ENCODE results near the gene EVC2. TPM values are rescaled to one million over a fixed set of nuclear protein-coding genes. Genes with fewer than 3 reads are reported as not detected.

Gene EVC2
- total RNA-seq, 6 experiments from 2014 or later: 0.24 to 0.93 (median 0.53) TPM

DNA sequence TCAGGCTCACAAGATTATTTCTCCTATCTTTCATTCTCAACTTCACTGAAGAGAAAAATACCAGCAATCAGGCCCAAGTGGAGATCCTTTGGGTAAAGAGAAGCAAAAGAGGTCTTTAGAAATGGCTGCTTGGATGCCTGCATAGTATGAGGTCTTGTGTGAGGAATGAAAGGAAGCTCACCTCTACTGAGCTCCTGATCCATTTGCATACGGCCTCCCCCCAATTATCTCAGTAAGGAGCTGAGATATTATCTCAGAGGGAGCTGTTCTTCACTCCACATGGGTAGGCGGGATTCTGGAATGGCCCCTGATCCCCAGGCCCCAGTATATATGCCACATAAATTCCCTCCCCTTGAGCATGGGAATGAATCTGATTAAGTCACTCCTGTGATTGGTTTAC lies 75.8 kb downstream of the EVC2 start:
- Histone ChIP-seq H3K27me3 (no peaks in the 10 kb centered on the region), H3K9me3 (no peaks in the 10 kb centered on the region), H3K36me3 (no peaks in the 10 kb centered on the region), H3K4me1 (no peaks in the 10 kb centered on the region), H3K4me3 (no peak overlapping the region), H3K27ac (no peak overlapping the region)
- WGBS (ENCODE audit: insufficient coverage, low coverage, low lambda C conversion rate, missing lambda C conversion rate): 53% methylated on average over 2 of the region's 2 CpGs
- TF ChIP-seq, protein P1, sequence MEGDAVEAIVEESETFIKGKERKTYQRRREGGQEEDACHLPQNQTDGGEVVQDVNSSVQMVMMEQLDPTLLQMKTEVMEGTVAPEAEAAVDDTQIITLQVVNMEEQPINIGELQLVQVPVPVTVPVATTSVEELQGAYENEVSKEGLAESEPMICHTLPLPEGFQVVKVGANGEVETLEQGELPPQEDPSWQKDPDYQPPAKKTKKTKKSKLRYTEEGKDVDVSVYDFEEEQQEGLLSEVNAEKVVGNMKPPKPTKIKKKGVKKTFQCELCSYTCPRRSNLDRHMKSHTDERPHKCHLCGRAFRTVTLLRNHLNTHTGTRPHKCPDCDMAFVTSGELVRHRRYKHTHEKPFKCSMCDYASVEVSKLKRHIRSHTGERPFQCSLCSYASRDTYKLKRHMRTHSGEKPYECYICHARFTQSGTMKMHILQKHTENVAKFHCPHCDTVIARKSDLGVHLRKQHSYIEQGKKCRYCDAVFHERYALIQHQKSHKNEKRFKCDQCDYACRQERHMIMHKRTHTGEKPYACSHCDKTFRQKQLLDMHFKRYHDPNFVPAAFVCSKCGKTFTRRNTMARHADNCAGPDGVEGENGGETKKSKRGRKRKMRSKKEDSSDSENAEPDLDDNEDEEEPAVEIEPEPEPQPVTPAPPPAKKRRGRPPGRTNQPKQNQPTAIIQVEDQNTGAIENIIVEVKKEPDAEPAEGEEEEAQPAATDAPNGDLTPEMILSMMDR (IDR thresholded peaks at IDR 0.05): no peak
- TF ChIP-seq POLR2A (IDR thresholded peaks at IDR 0.05): no peak
- ATAC-seq (no peak), DNase-seq (no peak)
- intact Hi-C loops (cut with DNase I): no loop called here

DNA sequence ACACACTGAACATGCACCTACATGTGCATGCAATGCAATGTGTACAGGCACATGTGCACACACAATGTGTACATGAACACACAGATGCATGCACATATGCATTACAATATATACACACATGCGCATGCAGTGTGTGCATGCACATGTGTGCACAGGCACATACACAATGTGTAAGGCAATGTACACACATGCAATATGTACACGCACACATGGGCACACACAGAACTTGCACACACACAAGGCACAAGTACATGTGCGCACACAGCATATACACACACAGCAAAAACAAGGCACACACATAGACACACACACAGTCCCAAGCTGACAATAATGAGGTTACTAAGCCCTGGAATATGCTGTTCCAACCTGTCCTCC lies 76.3 kb downstream of the EVC2 start:
- H3K4me1 ChIP-seq: no peaks in the 10 kb centered on the region
- H3K36me3 ChIP-seq: no peaks in the 10 kb centered on the region
- no peaks in the 10 kb centered on the region for H3K27me3 ChIP-seq
- H3K4me3 ChIP-seq: no peak overlapping the region
- no peak overlapping the region for H3K27ac ChIP-seq
- no peaks in the 10 kb centered on the region for H3K9me3 ChIP-seq
- no peak for ATAC-seq
- 100% methylated on average over 2 of the region's 3 CpGs for WGBS (ENCODE audit: insufficient coverage, low coverage, low lambda C conversion rate, missing lambda C conversion rate)
- no peak for DNase-seq
- intact Hi-C loops (cut with DNase I): no loop called here
- TF ChIP-seq, protein P1 (IDR thresholded peaks at IDR 0.05): no peak
- TF ChIP-seq POLR2A (IDR thresholded peaks at IDR 0.05): no peak

DNA sequence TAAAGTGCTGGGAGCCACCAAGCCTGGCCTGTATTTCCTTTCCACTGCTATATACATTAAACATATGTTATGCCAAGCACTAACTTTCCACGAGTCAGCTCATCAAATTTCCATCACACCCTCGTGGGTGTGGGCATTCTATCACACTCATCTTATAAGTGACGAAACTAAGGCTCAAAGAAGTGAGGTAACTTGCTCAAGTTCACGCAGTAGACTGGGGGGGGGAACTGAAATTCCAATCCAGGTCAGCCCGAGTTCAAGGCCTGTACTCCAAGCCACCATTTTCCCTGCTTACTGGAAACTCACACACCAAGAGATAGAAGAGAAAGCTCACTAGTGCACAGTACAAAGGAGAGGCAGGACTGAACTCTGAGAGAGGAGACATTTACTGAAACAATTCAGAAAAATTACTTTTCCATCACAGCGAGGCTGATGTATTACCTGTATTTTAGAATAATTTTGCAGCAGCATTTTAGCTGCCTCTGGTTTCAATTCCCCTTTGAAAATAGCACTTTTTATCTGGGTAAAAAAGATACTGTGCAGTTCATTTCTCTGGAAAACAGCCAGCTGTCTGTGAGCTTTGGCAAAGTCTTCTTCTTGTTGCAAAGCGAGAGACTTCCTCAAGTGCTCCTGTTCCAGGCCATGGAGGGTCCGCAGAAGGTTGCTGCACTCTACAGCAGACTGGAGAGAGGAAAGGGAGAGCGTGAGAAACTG lies 76.8 kb downstream of the EVC2 start:
- 53% methylated on average over 8 of the region's 9 CpGs for WGBS (ENCODE audit: insufficient coverage, low coverage, low lambda C conversion rate, missing lambda C conversion rate)
- no peak for ATAC-seq
- H3K36me3 ChIP-seq: no peaks in the 10 kb centered on the region
- H3K9me3 ChIP-seq: no peaks in the 10 kb centered on the region
- H3K27ac ChIP-seq: no peak overlapping the region
- no peaks in the 10 kb centered on the region for H3K4me1 ChIP-seq
- H3K27me3 ChIP-seq: no peaks in the 10 kb centered on the region
- TF ChIP-seq, protein P1 (IDR thresholded peaks at IDR 0.05): no peak
- no peak for TF ChIP-seq POLR2A (IDR thresholded peaks at IDR 0.05)
- no peak for DNase-seq
- H3K4me3 ChIP-seq: no peak overlapping the region
- intact Hi-C loops (cut with DNase I): no loop called here

DNA sequence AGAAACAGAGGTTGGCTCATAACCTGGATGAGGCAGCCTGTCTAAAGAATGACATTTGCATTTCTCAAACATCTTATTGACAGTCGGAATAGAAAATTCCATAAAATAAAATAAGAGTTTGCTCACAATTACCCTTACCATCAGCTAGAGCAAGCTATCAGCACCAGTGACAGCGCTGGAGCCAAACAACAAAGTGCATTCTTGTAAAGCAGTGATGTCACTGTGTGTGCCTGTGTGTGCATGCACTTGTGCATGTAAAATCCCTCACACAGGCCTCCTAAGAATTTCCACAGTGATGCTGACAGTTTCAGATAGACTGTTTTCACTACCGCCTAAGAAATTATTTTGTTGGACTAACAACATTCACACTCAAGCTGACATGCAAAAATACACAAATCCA lies 77.6 kb downstream of the EVC2 start:
- H3K9me3 ChIP-seq: no peaks in the 10 kb centered on the region
- H3K36me3 ChIP-seq: no peaks in the 10 kb centered on the region
- WGBS (ENCODE audit: insufficient coverage, low coverage, low lambda C conversion rate, missing lambda C conversion rate): 100% methylated on average over 3 of the region's 3 CpGs
- H3K4me3 ChIP-seq: no peak overlapping the region
- H3K27me3 ChIP-seq: no peaks in the 10 kb centered on the region
- ATAC-seq: no peak
- no peak for TF ChIP-seq POLR2A (IDR thresholded peaks at IDR 0.05)
- TF ChIP-seq, protein P1 (IDR thresholded peaks at IDR 0.05): no peak
- no peak overlapping the region for H3K27ac ChIP-seq
- H3K4me1 ChIP-seq: no peaks in the 10 kb centered on the region
- no peak for DNase-seq
- intact Hi-C loops (cut with DNase I): no loop called here
